CD4-positive, CD25-positive, alpha-beta regulatory T cell (primary cell): ENCODE measurements around the gene TRAT1. TPM values are rescaled to one million over a fixed set of nuclear protein-coding genes. Genes with fewer than 3 reads are reported as not detected.

Experiments used
- ATAC-seq, 2 donors: fragments of 150-1000 bp; cut with Tn5 transposase; one replicate each; pipeline ENCODE4 v1.10.0; 2021; ENCODE audit warnings: low read depth in 2 of 2, moderate number of reproducible peaks in 2 of 2, moderate library complexity in 1 of 2
- DNase-seq, 3 donors: peaks; one replicate each; pipeline versions ENCODE4 v3.0.0 to v3.0.0-alpha.2; 2012 to 2022; ENCODE audit warnings: mixed read lengths in 1 of 3
- H3K27ac ChIP-seq: one replicate; pipeline ENCODE4 v1.7.0; 2013; ENCODE audit warnings: mild to moderate bottlenecking, low read length; ENCODE audit not compliant: insufficient read depth, poor library complexity, severe bottlenecking
- H3K27me3 ChIP-seq: one replicate; pipeline ENCODE4 v1.7.0; 2013; ENCODE audit warnings: low read length; ENCODE audit not compliant: control insufficient read depth, insufficient read depth
- H3K36me3 ChIP-seq: one replicate; pipeline ENCODE4 v1.7.0; 2013; ENCODE audit warnings: mild to moderate bottlenecking, low read length, moderate library complexity; ENCODE audit not compliant: control insufficient read depth, insufficient read depth
- H3K4me1 ChIP-seq: 2 replicates; pipeline ENCODE4 v1.7.0; 2013; ENCODE audit warnings: mild to moderate bottlenecking, low read length; ENCODE audit not compliant: insufficient read depth, control insufficient read depth, poor library complexity, severe bottlenecking
- H3K4me3 ChIP-seq: one replicate; pipeline ENCODE4 v1.7.0; 2013; ENCODE audit warnings: low read depth, mild to moderate bottlenecking, low read length, moderate library complexity
- H3K9me3 ChIP-seq, 2 experiments: 1 replicate in 1 of 2; 2 replicates in 1 of 2; pipeline ENCODE4 v1.7.0; 2013; ENCODE audit warnings: low read length in 2 of 2, mild to moderate bottlenecking in 1 of 2, moderate library complexity in 1 of 2; ENCODE audit not compliant: control insufficient read depth in 2 of 2
- H3K27ac Mint-ChIP-seq, 3 donors: one replicate each; pipeline ENCODE4 v1.8.0; 2020 to 2022; ENCODE audit warnings: mild to moderate bottlenecking in 3 of 3, mixed read lengths in 3 of 3, moderate library complexity in 2 of 3
- H3K27me3 Mint-ChIP-seq: one replicate; pipeline ENCODE4 v1.8.0; 2022; ENCODE audit warnings: mild to moderate bottlenecking, mixed read lengths
- H3K36me3 Mint-ChIP-seq: one replicate; pipeline ENCODE4 v1.8.0; 2020; ENCODE audit warnings: mixed read lengths
- H3K4me1 Mint-ChIP-seq, 4 donors: one replicate each; pipeline ENCODE4 v1.8.0; 2020 to 2022; ENCODE audit warnings: mixed read lengths in 4 of 4, mild to moderate bottlenecking in 1 of 4
- H3K4me3 Mint-ChIP-seq, 4 donors: one replicate each; pipeline ENCODE4 v1.8.0; 2020 to 2022; ENCODE audit warnings: mild to moderate bottlenecking in 4 of 4, mixed read lengths in 4 of 4, moderate library complexity in 3 of 4
- H3K9me3 Mint-ChIP-seq, 7 donors: one replicate each; pipeline ENCODE4 v1.8.0; 2020 to 2022; ENCODE audit warnings: mixed read lengths in 7 of 7, mild to moderate bottlenecking in 3 of 7, moderate library complexity in 2 of 7
- polyA plus RNA-seq, 4 donors: library from polyadenylated mRNA; unstranded; fragments of 300-500 nt; fragmentation: Illumina TruSeq; gene quantifications; one replicate each; pipeline ENCODE4 v1.2.3, GENCODE V29; 2021
- total RNA-seq: library from RNA; stranded (reverse); gene quantifications from one replicate; pipeline ENCODE4 v1.2.3, GENCODE V29; 2022

TRAT1 gene
- total and polyA plus RNA-seq, 5 donors from 2014 or later: 85.0 to 167 (median 125) TPM

GRCh38 chr3:108830991-108831614 lies 8.5 kb downstream of the TRAT1 start:
- Histone ChIP-seq H3K4me3 (peak overlapping the region; percentile 71), H3K27ac (peak overlapping the region; percentile 39), H3K9me3 (no peaks in the 10 kb centered on the region), H3K27me3 (no peaks in the 10 kb centered on the region), H3K36me3 (peaks cover 18% of the 10 kb centered on the region), H3K4me1 (peaks cover 70% of the 10 kb centered on the region)
- Mint-ChIP-seq H3K4me3 (peak overlapping the region; percentile 49 to 88 (median 66)), H3K4me1 (peaks cover 57 to 98% (median 73%) of the 10 kb centered on the region in 4 donors), H3K9me3 (no peaks in the 10 kb centered on the region), H3K36me3 (peaks cover 34% of the 10 kb centered on the region), H3K27ac (peak overlapping the region; percentile 68 to 92 (median 89)), H3K27me3 (no peaks in the 10 kb centered on the region)
- ATAC-seq (no peak), DNase-seq (no peak)

GRCh38 chr3:108833611-108834010 lies 11.0 kb downstream of the TRAT1 start:
- ATAC-seq (no peak), DNase-seq (no peak)
- Mint-ChIP-seq H3K36me3 (peaks cover 21% of the 10 kb centered on the region), H3K9me3 (no peaks in the 10 kb centered on the region), H3K4me1 (peaks cover 63 to 94% (median 73%) of the 10 kb centered on the region in 4 donors), H3K27me3 (no peaks in the 10 kb centered on the region), H3K27ac (peak overlapping the region; percentile 84 to 99 (median 89)), H3K4me3 (peak overlapping the region; percentile 76 to 91 (median 82))
- H3K36me3 ChIP-seq: peaks cover 18% of the 10 kb centered on the region
- H3K27ac ChIP-seq: peak overlapping the region; percentile 76
- H3K4me3 ChIP-seq: peak overlapping the region; percentile 71
- no peaks in the 10 kb centered on the region for H3K27me3 ChIP-seq
- H3K4me1 ChIP-seq: peaks cover 86% of the 10 kb centered on the region
- H3K9me3 ChIP-seq: no peaks in the 10 kb centered on the region

DNA sequence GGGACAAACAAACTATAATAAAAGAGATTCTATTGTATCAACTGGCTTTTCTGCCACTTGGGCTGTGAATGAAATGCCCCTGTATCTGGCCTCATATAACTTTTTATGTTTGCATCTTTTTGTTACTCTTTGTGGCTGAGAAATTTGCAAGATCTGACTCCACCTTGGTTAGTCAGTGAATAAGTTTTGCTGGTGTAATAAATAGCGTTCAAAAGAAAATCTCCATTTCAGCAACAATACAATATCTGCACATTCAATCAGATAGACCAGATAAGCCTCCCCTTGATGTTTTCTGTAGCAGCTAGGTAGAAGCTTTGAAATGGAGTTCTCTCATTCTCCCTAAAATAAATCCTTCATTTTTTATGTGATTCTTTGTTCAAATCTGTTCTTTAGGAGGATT lies 12.0 kb downstream of the TRAT1 start:
- H3K27me3 ChIP-seq: no peaks in the 10 kb centered on the region
- H3K9me3 ChIP-seq: no peaks in the 10 kb centered on the region
- H3K4me3 ChIP-seq: peak overlapping the region; percentile 71
- ATAC-seq: peak in 1 of 2 donors; percentile 41
- Mint-ChIP-seq H3K27me3 (no peaks in the 10 kb centered on the region), H3K27ac (peak overlapping the region; percentile 84 to 99 (median 89)), H3K4me3 (peak overlapping the region; percentile 76 to 91 (median 82)), H3K4me1 (peaks cover 62 to 93% (median 76%) of the 10 kb centered on the region in 4 donors), H3K9me3 (no peaks in the 10 kb centered on the region), H3K36me3 (peaks cover 19% of the 10 kb centered on the region)
- peaks cover 92% of the 10 kb centered on the region for H3K4me1 ChIP-seq
- peaks cover 22% of the 10 kb centered on the region for H3K36me3 ChIP-seq
- DNase-seq: peak in 2 of 3 donors; percentile 37 to 50
- H3K27ac ChIP-seq: peak overlapping the region; percentile 76

GRCh38 chr3:108835101-108835500 lies 12.5 kb downstream of the TRAT1 start:
- peak; percentile 74 to 84 for ATAC-seq
- peak overlapping the region; percentile 84 to 99 (median 89) for H3K27ac Mint-ChIP-seq
- H3K9me3 Mint-ChIP-seq: no peaks in the 10 kb centered on the region
- no peaks in the 10 kb centered on the region for H3K27me3 ChIP-seq
- peak in 2 of 3 donors; percentile 58 to 77 for DNase-seq
- H3K27me3 Mint-ChIP-seq: no peaks in the 10 kb centered on the region
- H3K27ac ChIP-seq: peak overlapping the region; percentile 76
- H3K36me3 ChIP-seq: peaks cover 24% of the 10 kb centered on the region
- H3K4me1 Mint-ChIP-seq: peaks cover 59 to 90% (median 71%) of the 10 kb centered on the region in 4 donors
- no peaks in the 10 kb centered on the region for H3K9me3 ChIP-seq
- H3K36me3 Mint-ChIP-seq: peaks cover 19% of the 10 kb centered on the region
- H3K4me3 ChIP-seq: peak overlapping the region; percentile 71
- H3K4me3 Mint-ChIP-seq: peak overlapping the region; percentile 76 to 91 (median 82)
- H3K4me1 ChIP-seq: peaks cover 91% of the 10 kb centered on the region

- Mint-ChIP-seq H3K27me3 (no peaks in the 10 kb centered on the region), H3K4me3 (peak overlapping the region; percentile 59 to 84 (median 64)), H3K27ac (peak overlapping the region; percentile 55 to 96 (median 78)), H3K4me1 (peaks cover 44 to 87% (median 67%) of the 10 kb centered on the region in 4 donors), H3K36me3 (peaks cover 32% of the 10 kb centered on the region), H3K9me3 (no peaks in the 10 kb centered on the region)
- Histone ChIP-seq H3K4me3 (peak overlapping the region; percentile 72), H3K9me3 (no peaks in the 10 kb centered on the region), H3K27me3 (no peaks in the 10 kb centered on the region), H3K4me1 (peaks cover 69% of the 10 kb centered on the region), H3K36me3 (peaks cover 20% of the 10 kb centered on the region), H3K27ac (peak overlapping the region; percentile 45)
- ATAC-seq: peak; percentile 59 to 66
- DNase-seq: peak in 1 of 3 donors; percentile 93
These were observed 15.8 kb downstream of the TRAT1 start for GRCh38 chr3:108838436-108838835.

DNA sequence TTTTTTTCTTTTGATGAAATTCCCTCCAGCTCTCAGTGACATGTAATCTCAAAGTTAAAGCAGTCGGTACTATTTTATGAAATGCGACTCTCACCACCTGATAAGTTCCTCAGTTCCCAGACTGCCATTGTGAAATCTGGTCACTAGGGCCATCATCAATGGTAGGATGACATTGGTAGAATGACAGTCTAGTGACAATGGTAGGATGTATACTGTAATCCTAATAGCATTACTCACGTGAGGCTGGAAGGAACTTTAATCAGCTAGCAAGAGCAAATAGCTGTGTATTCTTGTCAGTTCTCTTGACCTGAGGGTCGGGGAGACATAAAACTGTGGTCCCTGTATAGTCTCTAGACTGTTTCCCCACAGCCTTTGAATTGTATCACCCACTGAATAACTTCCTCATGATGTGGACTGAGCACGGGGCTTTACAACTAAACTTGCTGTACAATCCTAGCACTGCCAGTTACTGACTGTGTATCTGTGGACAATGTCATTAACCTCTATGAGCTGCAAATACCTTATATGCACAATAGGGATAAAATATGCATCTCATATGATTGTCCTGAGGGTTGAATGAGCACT lies 23.2 kb downstream of the TRAT1 start:
- H3K27me3 Mint-ChIP-seq: no peaks in the 10 kb centered on the region
- peak overlapping the region in 2 of 4 donors; percentile 36 to 75 for H3K4me3 Mint-ChIP-seq
- peak overlapping the region; percentile 38 to 86 (median 79) for H3K27ac Mint-ChIP-seq
- no peaks in the 10 kb centered on the region for H3K9me3 ChIP-seq
- H3K36me3 Mint-ChIP-seq: peaks cover 44% of the 10 kb centered on the region
- H3K27ac ChIP-seq: peak overlapping the region; percentile 24
- H3K9me3 Mint-ChIP-seq: peaks cover 0 to 3% (median 0%) of the 10 kb centered on the region in 7 donors
- H3K27me3 ChIP-seq: no peaks in the 10 kb centered on the region
- H3K36me3 ChIP-seq: peaks cover 31% of the 10 kb centered on the region
- no peak for ATAC-seq
- peaks cover 31% of the 10 kb centered on the region for H3K4me1 ChIP-seq
- DNase-seq: no peak
- peak overlapping the region; percentile 37 for H3K4me3 ChIP-seq
- H3K4me1 Mint-ChIP-seq: peaks cover 23 to 77% (median 64%) of the 10 kb centered on the region in 4 donors

DNA sequence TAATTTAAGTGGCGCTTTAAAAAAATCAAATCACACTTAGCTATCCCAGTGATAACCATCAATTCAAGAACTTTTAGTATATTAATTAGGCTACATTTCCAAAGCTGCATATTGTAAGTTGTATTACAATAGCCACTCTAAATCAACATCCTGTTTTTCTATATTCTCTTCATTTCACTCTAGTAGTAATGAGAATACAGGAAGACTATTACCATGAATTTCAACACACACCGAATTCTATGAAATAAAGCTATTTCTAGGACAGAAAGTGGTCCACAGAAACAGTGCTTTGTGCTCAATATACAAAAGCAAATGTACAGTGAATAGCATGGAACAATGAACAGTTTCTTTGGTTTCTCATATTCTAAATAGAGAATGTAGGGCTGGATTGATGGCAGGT lies 24.6 kb downstream of the TRAT1 start:
- H3K36me3 Mint-ChIP-seq: peaks cover 48% of the 10 kb centered on the region
- H3K4me3 Mint-ChIP-seq: peak overlapping the region in 3 of 4 donors; percentile 5 to 80 (median 36)
- peaks cover 0 to 3% (median 0%) of the 10 kb centered on the region in 7 donors for H3K9me3 Mint-ChIP-seq
- peak overlapping the region in 2 of 3 donors; percentile 23 to 45 for H3K27ac Mint-ChIP-seq
- Histone ChIP-seq H3K36me3 (peaks cover 40% of the 10 kb centered on the region), H3K27me3 (no peaks in the 10 kb centered on the region), H3K27ac (peak overlapping the region; percentile 60), H3K4me3 (peak overlapping the region; percentile 37), H3K9me3 (no peaks in the 10 kb centered on the region), H3K4me1 (peaks cover 30% of the 10 kb centered on the region)
- DNase-seq: peak in 1 of 3 donors; percentile 81
- ATAC-seq: peak; percentile 70 to 74
- peaks cover 29 to 66% (median 57%) of the 10 kb centered on the region in 4 donors for H3K4me1 Mint-ChIP-seq
- no peaks in the 10 kb centered on the region for H3K27me3 Mint-ChIP-seq
